HepG2 (cell line): ENCODE data around the gene OAT. TPM values are rescaled to one million over a fixed set of nuclear protein-coding genes. Genes with fewer than 3 reads are reported as not detected.
A peak's percentile ranks its signal among the peaks of the same experiment; 100 is the strongest.

Experiments used
- AHDC1 ChIP-seq: sonication (generic); formaldehyde crosslinking; IDR thresholded peaks from 2 replicates; pipeline ENCODE4 v1.5.1; 2020; ENCODE audit warnings: mild to moderate bottlenecking, missing genetic modification reagents, borderline replicate concordance
- HDAC6 ChIP-seq: fragments of 200-600 bp; sonication (generic); IDR thresholded peaks from 2 replicates; pipeline ENCODE4 v1.7.0; 2017; ENCODE audit warnings: mild to moderate bottlenecking, antibody characterized with exemption, low read length, low read depth
- LBX2 ChIP-seq: sonication (generic); formaldehyde crosslinking; IDR thresholded peaks from 2 replicates; pipeline ENCODE4 v1.5.0; 2020; ENCODE audit warnings: missing genetic modification reagents, mild to moderate bottlenecking, borderline replicate concordance
- RBM22 ChIP-seq: fragments of 200-400 bp; formaldehyde crosslinking; optimal IDR thresholded peaks from 2 replicates; pipeline ENCODE3; 2017; ENCODE audit warnings: mild to moderate bottlenecking, low read length, moderate library complexity
- TCF12 ChIP-seq, 2 experiments: fragments of 450-650 bp in 1 of 2; sonication (generic) in 1 of 2; formaldehyde crosslinking in 1 of 2; IDR thresholded peaks; 2 replicates each; pipeline versions ENCODE4 v1.6.1 to v1.8.0; 2017 to 2022; ENCODE audit warnings: antibody characterized with exemption in 1 of 2, mild to moderate bottlenecking in 1 of 2, missing genetic modification reagents in 1 of 2, moderate library complexity in 1 of 2
- THAP9 ChIP-seq: sonication (generic); formaldehyde crosslinking; IDR thresholded peaks from 2 replicates; pipeline ENCODE4; 2020; ENCODE audit warnings: missing genetic modification reagents, mild to moderate bottlenecking, borderline replicate concordance
- U2AF1 ChIP-seq: fragments of 200-400 bp; formaldehyde crosslinking; optimal IDR thresholded peaks from 2 replicates; pipeline ENCODE3; 2017; ENCODE audit warnings: mild to moderate bottlenecking, low read depth, low read length
- ZNF281 ChIP-seq: sonication (generic); formaldehyde crosslinking; IDR thresholded peaks from 2 replicates; pipeline ENCODE4 v1.4.0; 2020; ENCODE audit warnings: missing genetic modification reagents, borderline replicate concordance
- ZNF547 ChIP-seq: sonication (generic); formaldehyde crosslinking; IDR thresholded peaks from 2 replicates; pipeline ENCODE4 v1.5.1; 2020; ENCODE audit warnings: mild to moderate bottlenecking, missing genetic modification reagents
- ZNF720 ChIP-seq: sonication (generic); formaldehyde crosslinking; IDR thresholded peaks from 2 replicates; pipeline ENCODE4 v1.4.0; 2020; ENCODE audit warnings: missing genetic modification reagents
- ZNF790 ChIP-seq: sonication (generic); formaldehyde crosslinking; IDR thresholded peaks from 2 replicates; pipeline ENCODE4 v1.8.0; 2022; ENCODE audit warnings: missing genetic modification reagents, mild to moderate bottlenecking, borderline replicate concordance
- ZUFSP ChIP-seq: sonication (generic); formaldehyde crosslinking; IDR thresholded peaks from 2 replicates; pipeline ENCODE4 v1.9.0; 2021; ENCODE audit warnings: missing genetic modification reagents, mild to moderate bottlenecking, borderline replicate concordance
- polyA plus RNA-seq, 8 experiments: library from polyadenylated mRNA; depleted of rRNA in 3 of 8; stranded (reverse) in 7 of 8; unstranded in 1 of 8; fragments of >200 nt; fragmentation: Illumina TruSeq in 4 of 8; extraction: Trizol in 4 of 8; gene quantifications; 2 replicates each; pipeline versions ENCODE4 v1.2.1 to v1.2.3, GENCODE V29; 2011 to 2016; ENCODE audit warnings: low read depth in 4 of 8, missing spikeins in 1 of 8, mixed read lengths in 1 of 8; ENCODE audit not compliant: insufficient read depth in 1 of 8
- total RNA-seq, 5 experiments: library from RNA; depleted of rRNA; stranded (reverse); fragments of >200 nt; fragmentation: Illumina TruSeq; extraction: Trizol; gene quantifications; 2 replicates each; pipeline ENCODE4 v1.2.3, GENCODE V29; 2016; ENCODE audit warnings: low read depth in 1 of 5

OAT gene
- total and polyA plus RNA-seq, 2 of the 13 experiments (the other 11 are each of a cell fraction or from before 2014, with no cell fraction given) = 87.8 to 96.7 TPM

- TF ChIP-seq LBX2 (CRISPR knock-in tag) (no peak), ZNF790 (CRISPR knock-in tag) (no peak), THAP9 (CRISPR knock-in tag) (peak; percentile 41; the same call in 1 of the 2 replicates), U2AF1 (no peak), ZNF720 (CRISPR knock-in tag) (no peak), RBM22 (no peak), AHDC1 (CRISPR knock-in tag) (0 out of 2 replicates have a peak, but pooled peaks have one; percentile 53), ZUFSP (CRISPR knock-in tag) (no peak), HDAC6 (no peak), ZNF281 (peak; percentile 19; the same call in 1 of the 2 replicates), TCF12 (IDR thresholded peaks at IDR 0.05) (no peak), TCF12 (CRISPR knock-in tag; IDR thresholded peaks at IDR 0.05) (no peak), ZNF547 (CRISPR knock-in tag) (no peak)
Observed at GRCh38 chr10:124418726-124419501, at the start of gene OAT (continued).
